Measurements from ENCODE around the gene MRPL45. TPM values are rescaled to one million over a fixed set of nuclear protein-coding genes. Genes with fewer than 3 reads are reported as not detected.
A peak's percentile ranks its signal among the peaks of the same experiment; 100 is the strongest.

The MRPL45 gene
- total and polyA plus RNA-seq, 2 of the 13 experiments (the other 11 are each of a cell fraction or from before 2014, with no cell fraction given): 89.5 to 157 TPM

DNA sequence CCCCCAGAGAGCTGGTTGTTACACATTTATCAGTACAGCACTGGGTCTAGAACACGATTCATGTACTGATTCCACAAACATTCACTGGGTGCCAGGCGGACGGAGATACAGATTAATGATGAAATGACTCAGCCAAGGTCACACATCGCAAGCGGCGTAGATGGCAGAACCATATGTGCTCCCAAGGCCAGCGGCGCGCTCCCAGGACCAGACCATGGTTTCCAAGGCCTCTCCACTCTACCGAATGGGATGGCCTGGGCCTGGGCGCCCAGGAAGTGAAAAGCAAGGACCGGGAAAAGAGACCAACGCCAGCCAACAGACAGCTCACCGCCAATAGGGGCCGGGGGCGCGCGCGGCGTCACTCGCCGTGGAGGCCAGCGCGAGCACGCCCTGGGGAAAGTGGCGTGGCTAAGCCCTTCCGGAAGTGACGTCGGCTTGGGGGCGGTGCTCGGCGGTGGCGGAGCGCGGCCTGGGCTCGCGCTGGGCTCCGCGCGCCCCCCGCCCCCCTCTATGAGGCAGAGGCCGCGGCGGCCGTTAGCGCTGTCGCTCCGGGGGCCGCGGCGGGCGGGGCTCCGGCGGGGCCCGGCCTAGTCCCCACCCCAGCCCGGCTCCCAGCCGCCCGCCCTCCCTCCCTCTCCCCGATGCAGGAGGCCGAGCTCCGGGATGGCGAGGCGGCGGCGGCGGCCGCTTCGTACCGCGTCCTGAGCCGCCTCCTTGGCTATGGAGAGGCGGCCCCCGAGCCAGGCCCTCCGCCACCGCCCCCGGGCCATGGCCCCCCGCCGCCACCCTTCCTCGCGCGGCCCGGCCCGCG lies 54.6 kb downstream of the MRPL45 start, which contains the start of gene SOCS7 (continued):
- TF ChIP-seq ZNF260 (CRISPR knock-in tag; IDR thresholded peaks at IDR 0.05; ENCODE audit: borderline replicate concordance, low read depth): no peak
- TF ChIP-seq, protein P1, sequence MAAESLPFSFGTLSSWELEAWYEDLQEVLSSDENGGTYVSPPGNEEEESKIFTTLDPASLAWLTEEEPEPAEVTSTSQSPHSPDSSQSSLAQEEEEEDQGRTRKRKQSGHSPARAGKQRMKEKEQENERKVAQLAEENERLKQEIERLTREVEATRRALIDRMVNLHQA (CRISPR knock-in tag; IDR thresholded peaks at IDR 0.05): no peak
- no peak for TF ChIP-seq ZSCAN25 (CRISPR knock-in tag; IDR thresholded peaks at IDR 0.05)
- no peak for TF ChIP-seq AGO2 (optimal IDR thresholded peaks at IDR 0.05; ENCODE audit: low read depth, low read length)
- TF ChIP-seq ZNF7 (CRISPR knock-in tag; IDR thresholded peaks at IDR 0.05): no peak
- TF ChIP-seq ZNF589 (CRISPR knock-in tag; conservative IDR thresholded peaks at IDR 0.05): 0 out of 2 replicates have a peak, but pooled peaks have one; percentile 52
- no peak for TF ChIP-seq SNRNP70 (IDR thresholded peaks at IDR 0.05; ENCODE audit: low read depth, low read length)
- TF ChIP-seq HES4 (CRISPR knock-in tag; IDR thresholded peaks at IDR 0.05; ENCODE audit: borderline replicate concordance): 0 out of 2 replicates have a peak, but pooled peaks have one; percentile 37
- TF ChIP-seq, protein P2, sequence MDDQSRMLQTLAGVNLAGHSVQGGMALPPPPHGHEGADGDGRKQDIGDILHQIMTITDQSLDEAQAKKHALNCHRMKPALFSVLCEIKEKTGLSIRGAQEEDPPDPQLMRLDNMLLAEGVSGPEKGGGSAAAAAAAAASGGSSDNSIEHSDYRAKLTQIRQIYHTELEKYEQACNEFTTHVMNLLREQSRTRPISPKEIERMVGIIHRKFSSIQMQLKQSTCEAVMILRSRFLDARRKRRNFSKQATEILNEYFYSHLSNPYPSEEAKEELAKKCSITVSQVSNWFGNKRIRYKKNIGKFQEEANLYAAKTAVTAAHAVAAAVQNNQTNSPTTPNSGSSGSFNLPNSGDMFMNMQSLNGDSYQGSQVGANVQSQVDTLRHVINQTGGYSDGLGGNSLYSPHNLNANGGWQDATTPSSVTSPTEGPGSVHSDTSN (CRISPR knock-in tag; IDR thresholded peaks at IDR 0.05; ENCODE audit: borderline replicate concordance): no peak
- no peak for TF ChIP-seq SETDB1 (CRISPR knock-in tag; IDR thresholded peaks at IDR 0.05; ENCODE audit: borderline replicate concordance)
- no peak for TF ChIP-seq SNAI1 (CRISPR knock-in tag; IDR thresholded peaks at IDR 0.05; ENCODE audit: borderline replicate concordance)
- TF ChIP-seq POLR2A (IDR thresholded peaks at IDR 0.05; ENCODE audit: insufficient read depth in 1 of 2, low read depth in 2 of 2, low read length in 2 of 2): peak; percentile 96 to 97
- peak; percentile 47; the same call in 1 of the 2 replicates for TF ChIP-seq CHD4 (IDR thresholded peaks at IDR 0.05; ENCODE audit: borderline replicate concordance, low read length)
- TF ChIP-seq ZNF235 (CRISPR knock-in tag; IDR thresholded peaks at IDR 0.05; ENCODE audit: borderline replicate concordance): no peak
- TF ChIP-seq ZNF234 (CRISPR knock-in tag; conservative IDR thresholded peaks at IDR 0.05): 0 out of 2 replicates have a peak, but pooled peaks have one; percentile 38
- TF ChIP-seq ZFP1 (CRISPR knock-in tag; IDR thresholded peaks at IDR 0.05): peak; percentile 50; the same call in 1 of the 2 replicates
- peak; percentile 28; the same call in 1 of the 2 replicates for TF ChIP-seq SRY (CRISPR knock-in tag; IDR thresholded peaks at IDR 0.05)
- no peak; the same call in 1 of the 2 replicates for TF ChIP-seq HOXA9 (CRISPR knock-in tag; IDR thresholded peaks at IDR 0.05; ENCODE audit: borderline replicate concordance)
- TF ChIP-seq TIGD3 (CRISPR knock-in tag; IDR thresholded peaks at IDR 0.05; ENCODE audit: borderline replicate concordance): no peak
- TF ChIP-seq MBNL3 (CRISPR knock-in tag; conservative IDR thresholded peaks at IDR 0.05): no peak
- no peak for TF ChIP-seq ZNF572 (CRISPR knock-in tag; IDR thresholded peaks at IDR 0.05)
- peak; percentile 81 for TF ChIP-seq NFYC (CRISPR knock-in tag; IDR thresholded peaks at IDR 0.05)
- TF ChIP-seq REL (CRISPR knock-in tag; conservative IDR thresholded peaks at IDR 0.05): no peak
- TF ChIP-seq ZNF225 (CRISPR knock-in tag; IDR thresholded peaks at IDR 0.05): no peak; the same call in 1 of the 2 replicates
- TF ChIP-seq, protein P3, sequence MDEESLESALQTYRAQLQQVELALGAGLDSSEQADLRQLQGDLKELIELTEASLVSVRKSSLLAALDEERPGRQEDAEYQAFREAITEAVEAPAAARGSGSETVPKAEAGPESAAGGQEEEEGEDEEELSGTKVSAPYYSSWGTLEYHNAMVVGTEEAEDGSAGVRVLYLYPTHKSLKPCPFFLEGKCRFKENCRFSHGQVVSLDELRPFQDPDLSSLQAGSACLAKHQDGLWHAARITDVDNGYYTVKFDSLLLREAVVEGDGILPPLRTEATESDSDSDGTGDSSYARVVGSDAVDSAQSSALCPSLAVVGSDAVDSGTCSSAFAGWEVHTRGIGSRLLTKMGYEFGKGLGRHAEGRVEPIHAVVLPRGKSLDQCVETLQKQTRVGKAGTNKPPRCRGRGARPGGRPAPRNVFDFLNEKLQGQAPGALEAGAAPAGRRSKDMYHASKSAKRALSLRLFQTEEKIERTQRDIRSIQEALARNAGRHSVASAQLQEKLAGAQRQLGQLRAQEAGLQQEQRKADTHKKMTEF (CRISPR knock-in tag; IDR thresholded peaks at IDR 0.05): peak; percentile 91
- no peak for TF ChIP-seq NONO (IDR thresholded peaks at IDR 0.05)
- peak; percentile 86 for TF ChIP-seq NONO (CRISPR knock-in tag; conservative IDR thresholded peaks at IDR 0.05)
